RWPE2 (cell line): ENCODE data around the gene RAB3A.
A peak's percentile ranks its signal among the peaks of the same experiment; 100 is the strongest.

Experiments
- ATAC-seq: fragments of 200-7000 bp; cut with Tn5 transposase; 3 replicates; pipeline ENCODE4 v1.9.1; 2021; ENCODE audit warnings: low read depth
- DNase-seq: peaks from one replicate; pipeline ENCODE4 v3.0.0-alpha.2; 2020; ENCODE audit warnings: low spot score
- H3K27ac ChIP-seq: fragments of 450-650 bp; 2 replicates; pipeline ENCODE4 v1.5.1; 2017; ENCODE audit warnings: mild to moderate bottlenecking; ENCODE audit not compliant: poor library complexity, severe bottlenecking
- H3K27me3 ChIP-seq: fragments of 250-450 bp; sonication (Bioruptor Pico); 2 replicates; pipeline ENCODE4 v1.5.1; 2021; ENCODE audit warnings: mild to moderate bottlenecking, moderate library complexity; ENCODE audit not compliant: insufficient read depth, poor library complexity, severe bottlenecking
- H3K36me3 ChIP-seq: fragments of 250-450 bp; sonication (Bioruptor Pico); 2 replicates; pipeline ENCODE4 v1.5.1; 2020; ENCODE audit warnings: low read depth, mild to moderate bottlenecking, moderate library complexity
- H3K4me1 ChIP-seq: fragments of 250-450 bp; sonication (Bioruptor Pico); 2 replicates; pipeline ENCODE4 v1.5.1; 2021; ENCODE audit warnings: mild to moderate bottlenecking, moderate library complexity; ENCODE audit not compliant: insufficient read depth, poor library complexity, severe bottlenecking
- H3K4me3 ChIP-seq: fragments of 250-450 bp; sonication (Bioruptor Pico); 2 replicates; pipeline ENCODE4 v1.5.1; 2021; ENCODE audit warnings: mild to moderate bottlenecking, moderate library complexity; ENCODE audit not compliant: severe bottlenecking
- H3K9me3 ChIP-seq: fragments of 250-450 bp; sonication (Bioruptor Pico); 2 replicates; pipeline ENCODE4 v1.5.1; 2021; ENCODE audit warnings: mild to moderate bottlenecking, moderate library complexity; ENCODE audit not compliant: severe bottlenecking
- TF ChIP-seq, protein P1 (sequence below): fragments of 450-650 bp; IDR thresholded peaks from one replicate; pipeline ENCODE4 v1.5.1; 2017; ENCODE audit warnings: mild to moderate bottlenecking, moderate library complexity; ENCODE audit not compliant: poor library complexity, severe bottlenecking

RAB3A gene

DNA sequence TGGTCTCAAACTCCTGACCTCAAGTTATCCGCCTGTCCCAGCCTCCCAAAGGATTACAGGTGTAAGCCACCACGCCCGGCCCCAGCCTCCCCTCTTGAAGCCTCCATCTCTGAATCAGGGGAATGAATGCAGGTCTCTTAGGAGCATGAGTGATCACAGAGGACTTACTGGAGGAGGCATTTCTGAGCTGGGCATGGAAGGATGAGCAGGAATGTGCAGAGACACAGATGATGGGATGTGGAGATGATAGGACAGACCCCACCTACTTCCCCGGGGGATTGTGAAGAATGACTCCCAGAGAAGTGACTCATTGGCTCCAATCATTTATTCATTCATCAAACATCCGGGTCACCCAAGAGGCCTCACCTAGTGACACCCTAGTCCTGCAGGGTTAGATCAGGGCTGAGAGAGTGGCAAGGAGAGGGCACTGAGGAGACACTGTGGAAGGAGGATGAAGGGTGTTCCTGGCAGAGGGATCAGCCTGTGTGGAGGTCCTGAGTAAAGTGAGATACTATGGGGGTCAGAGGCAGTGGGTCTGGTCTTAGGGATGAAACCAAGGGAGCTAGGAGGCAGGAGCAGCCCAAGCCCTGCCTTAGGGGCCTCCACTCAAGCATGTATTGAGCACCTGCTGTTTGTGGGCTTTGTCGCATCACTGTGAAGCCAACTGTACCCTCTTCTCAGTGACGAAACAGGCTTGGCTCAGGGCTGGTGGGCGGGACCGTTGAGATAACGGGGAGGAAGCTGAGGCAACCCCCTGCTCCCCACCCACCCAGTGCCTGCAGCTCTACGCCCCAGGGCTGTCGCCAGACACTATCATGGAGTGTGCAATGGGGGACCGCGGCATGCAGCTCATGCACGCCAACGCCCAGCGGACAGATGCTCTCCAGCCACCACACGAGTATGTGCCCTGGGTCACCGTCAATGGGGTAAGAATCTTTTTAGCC is 27.2 kb downstream of the RAB3A start:
- Histone ChIP-seq H3K9me3 (no peaks in the 10 kb centered on the region), H3K27ac (no peak overlapping the region), H3K4me1 (peaks cover 3% of the 10 kb centered on the region), H3K36me3 (no peaks in the 10 kb centered on the region), H3K4me3 (no peak overlapping the region), H3K27me3 (no peaks in the 10 kb centered on the region)
- ATAC-seq, result no peak
- TF ChIP-seq, protein P1, sequence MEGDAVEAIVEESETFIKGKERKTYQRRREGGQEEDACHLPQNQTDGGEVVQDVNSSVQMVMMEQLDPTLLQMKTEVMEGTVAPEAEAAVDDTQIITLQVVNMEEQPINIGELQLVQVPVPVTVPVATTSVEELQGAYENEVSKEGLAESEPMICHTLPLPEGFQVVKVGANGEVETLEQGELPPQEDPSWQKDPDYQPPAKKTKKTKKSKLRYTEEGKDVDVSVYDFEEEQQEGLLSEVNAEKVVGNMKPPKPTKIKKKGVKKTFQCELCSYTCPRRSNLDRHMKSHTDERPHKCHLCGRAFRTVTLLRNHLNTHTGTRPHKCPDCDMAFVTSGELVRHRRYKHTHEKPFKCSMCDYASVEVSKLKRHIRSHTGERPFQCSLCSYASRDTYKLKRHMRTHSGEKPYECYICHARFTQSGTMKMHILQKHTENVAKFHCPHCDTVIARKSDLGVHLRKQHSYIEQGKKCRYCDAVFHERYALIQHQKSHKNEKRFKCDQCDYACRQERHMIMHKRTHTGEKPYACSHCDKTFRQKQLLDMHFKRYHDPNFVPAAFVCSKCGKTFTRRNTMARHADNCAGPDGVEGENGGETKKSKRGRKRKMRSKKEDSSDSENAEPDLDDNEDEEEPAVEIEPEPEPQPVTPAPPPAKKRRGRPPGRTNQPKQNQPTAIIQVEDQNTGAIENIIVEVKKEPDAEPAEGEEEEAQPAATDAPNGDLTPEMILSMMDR, result no peak
- DNase-seq, result no peak

DNA sequence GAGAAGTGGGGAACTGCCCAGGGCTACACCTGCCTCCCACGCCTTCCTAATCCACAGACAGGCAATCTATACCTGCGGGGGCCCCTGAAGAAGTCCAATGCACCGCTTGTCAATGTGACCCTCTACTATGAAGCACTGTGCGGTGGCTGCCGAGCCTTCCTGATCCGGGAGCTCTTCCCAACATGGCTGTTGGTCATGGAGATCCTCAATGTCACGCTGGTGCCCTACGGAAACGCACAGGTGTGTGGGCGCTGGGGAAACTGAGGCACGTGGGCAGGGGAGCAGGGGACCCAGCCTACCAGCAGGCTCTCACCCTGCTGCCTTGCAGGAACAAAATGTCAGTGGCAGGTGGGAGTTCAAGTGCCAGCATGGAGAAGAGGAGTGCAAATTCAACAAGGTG is 28.9 kb downstream of the RAB3A start:
- ATAC-seq (no peak), DNase-seq (peak; percentile 46)
- TF ChIP-seq, protein P1, result no peak
- Histone ChIP-seq H3K36me3 (no peaks in the 10 kb centered on the region; the same call in 1 of the 2 replicates), H3K9me3 (no peaks in the 10 kb centered on the region), H3K4me3 (no peak overlapping the region), H3K4me1 (peaks cover 3% of the 10 kb centered on the region), H3K27me3 (no peaks in the 10 kb centered on the region), H3K27ac (no peak overlapping the region)

DNA sequence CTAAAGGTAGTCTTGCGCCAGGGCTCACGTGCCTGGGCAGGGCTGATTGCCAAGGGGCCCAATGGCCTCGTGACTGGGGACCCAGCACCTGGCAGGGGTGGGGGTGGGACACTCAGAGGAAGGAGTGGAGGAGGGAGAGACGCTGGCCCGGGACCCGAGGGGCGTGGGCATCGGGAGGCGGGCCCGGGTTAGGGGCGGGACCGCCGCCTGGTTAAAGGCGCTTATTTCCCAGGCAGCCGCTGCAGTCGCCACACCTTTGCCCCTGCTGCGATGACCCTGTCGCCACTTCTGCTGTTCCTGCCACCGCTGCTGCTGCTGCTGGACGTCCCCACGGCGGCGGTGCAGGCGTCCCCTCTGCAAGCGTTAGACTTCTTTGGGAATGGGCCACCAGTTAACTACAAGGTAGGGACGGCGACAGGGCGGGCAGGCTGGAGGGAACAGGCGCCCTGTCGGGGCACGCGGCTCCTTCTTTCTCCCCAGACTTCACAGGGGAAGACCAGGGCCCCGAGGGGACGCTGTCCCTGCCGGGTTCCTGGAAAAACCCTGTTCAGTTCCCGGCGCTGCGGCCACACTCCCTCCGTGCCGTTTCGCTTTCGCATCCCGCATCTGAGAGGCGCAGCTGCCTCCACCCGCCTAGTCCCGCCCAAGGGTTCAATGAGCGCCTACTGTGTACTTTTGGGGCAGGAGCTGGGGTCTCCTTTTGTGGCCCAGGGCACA is 30.1 kb downstream of the RAB3A start, which contains the start of gene IFI30:
TSS of gene IFI30 (plus strand) at position 242 of the 717 bp plus-strand sequence. CDS start at position 271, 29 bp downstream.
- Histone ChIP-seq H3K4me1 (peaks cover 3% of the 10 kb centered on the region), H3K27me3 (no peaks in the 10 kb centered on the region), H3K36me3 (peaks cover 7% of the 10 kb centered on the region), H3K4me3 (peak within 1 kb of the TSS; percentile 57), H3K9me3 (no peaks in the 10 kb centered on the region), H3K27ac (no peak within 1 kb of the TSS)
- TF ChIP-seq, protein P1, result no peak
- ATAC-seq (peak; percentile 79), DNase-seq (no peak)

DNA sequence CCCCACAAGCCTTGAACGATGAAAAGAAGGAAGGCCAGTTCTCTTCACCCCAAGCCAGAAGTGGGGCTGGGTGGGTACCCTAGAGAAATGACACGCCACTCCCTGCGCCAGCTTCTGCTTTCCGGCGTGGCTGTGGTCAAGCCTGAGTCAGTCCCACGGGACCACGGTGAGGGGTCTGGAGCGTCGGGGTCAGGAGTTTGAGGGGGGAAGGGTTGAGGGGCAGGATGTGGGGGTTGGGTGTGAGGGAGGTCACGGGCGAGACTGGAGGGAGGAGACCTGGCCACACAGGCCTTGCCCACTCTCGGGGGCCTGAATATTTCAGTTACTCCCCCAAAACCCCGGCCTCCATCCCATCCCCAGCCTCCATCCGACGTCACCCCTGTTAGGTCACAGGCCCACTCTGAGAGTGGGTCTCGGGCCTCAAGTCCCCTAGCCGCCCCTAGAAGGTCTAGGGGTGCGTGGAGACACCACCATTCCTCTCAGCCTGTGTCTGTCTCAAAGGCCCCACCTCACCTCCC is 30.7 kb downstream of the RAB3A start:
- peaks cover 13% of the 10 kb centered on the region for H3K36me3 ChIP-seq
- TF ChIP-seq, protein P1, result no peak
- H3K4me1 ChIP-seq, result peaks cover 3% of the 10 kb centered on the region
- no peak overlapping the region for H3K4me3 ChIP-seq
- ATAC-seq (no peak), DNase-seq (no peak)
- H3K27me3 ChIP-seq, result no peaks in the 10 kb centered on the region
- H3K9me3 ChIP-seq, result no peaks in the 10 kb centered on the region
- no peak overlapping the region for H3K27ac ChIP-seq
